GM21717 (cell line): ENCODE data around the gene BIRC6.
"Not testable (repeated sequence)": the region's sequence is repeated elsewhere in the genome, so short reads cannot be mapped to it uniquely, and the experiment has no call there.

ENCODE experiments used
- ATAC-seq: cut with Tn5 transposase; IDR thresholded peaks from one replicate; pipeline ENCODE4 v1.9.1; 2021; ENCODE audit warnings: mild to moderate bottlenecking, moderate library complexity; ENCODE audit not compliant: unreplicated experiment

The BIRC6 gene

GRCh38 chr2:32356681-32357317, at the start of gene BIRC6:
TSS of gene BIRC6 (plus strand) at chr2:32357023. CDS start at chr2:32357162, 139 bp downstream.
- peak; percentile 91 for ATAC-seq

GRCh38 chr2:32310577-32310976, 46.2 kb upstream of the BIRC6 start:
- no peak for ATAC-seq

- no peak for ATAC-seq
Observed at GRCh38 chr2:32314886-32315285, 41.9 kb upstream of the BIRC6 start.

- not testable (repeated sequence) for ATAC-seq
Observed at GRCh38 chr2:32328679-32329078, 28.1 kb upstream of the BIRC6 start.

- ATAC-seq: not testable (repeated sequence)
Observed at GRCh38 chr2:32329180-32329980, 27.4 kb upstream of the BIRC6 start.

GRCh38 chr2:32330136-32330535, 26.7 kb upstream of the BIRC6 start:
- no peak for ATAC-seq

GRCh38 chr2:32342801-32343200, 14.0 kb upstream of the BIRC6 start:
- ATAC-seq: no peak

GRCh38 chr2:32350797-32351196, 6.0 kb upstream of the BIRC6 start:
- ATAC-seq: not testable (repeated sequence)

- ATAC-seq: no peak
Observed at GRCh38 chr2:32355976-32356680, 695 bp upstream of the BIRC6 start.

GRCh38 chr2:32357318-32358110, 691 bp downstream of the BIRC6 start:
- ATAC-seq: peak; percentile 19

- no peak for ATAC-seq
Observed at GRCh38 chr2:32358111-32358482, 1.3 kb downstream of the BIRC6 start.

- ATAC-seq: no peak
Observed at GRCh38 chr2:32360416-32360815, 3.6 kb downstream of the BIRC6 start.

- ATAC-seq: not testable (repeated sequence)
Observed at GRCh38 chr2:32362997-32363396, 6.2 kb downstream of the BIRC6 start.

- no peak for ATAC-seq
Observed at GRCh38 chr2:32363597-32363996, 6.8 kb downstream of the BIRC6 start.

- ATAC-seq: not testable (repeated sequence)
Observed at GRCh38 chr2:32364290-32364689, 7.5 kb downstream of the BIRC6 start.

- ATAC-seq: not testable (repeated sequence)
Observed at GRCh38 chr2:32365679-32366078, 8.9 kb downstream of the BIRC6 start.

GRCh38 chr2:32366595-32366994, 9.8 kb downstream of the BIRC6 start:
- no peak for ATAC-seq

GRCh38 chr2:32369222-32369621, 12.4 kb downstream of the BIRC6 start:
- ATAC-seq: no peak

- ATAC-seq: not testable (repeated sequence)
Observed at GRCh38 chr2:32370942-32371341, 14.1 kb downstream of the BIRC6 start.

GRCh38 chr2:32372519-32373182, 15.8 kb downstream of the BIRC6 start:
- no peak for ATAC-seq
